Osteoblast (primary cell): Measurements from ENCODE around the gene DYSF. TPM values are rescaled to one million over a fixed set of nuclear protein-coding genes. Genes with fewer than 3 reads are reported as not detected.

Experiments
- DNase-seq: peaks from one replicate; pipeline ENCODE4 v3.0.0; 2011; ENCODE audit warnings: low spot score, mixed read lengths; ENCODE audit not compliant: insufficient read length; ENCODE audit errors: missing footprints
- H2AFZ ChIP-seq: 2 replicates; pipeline ENCODE4 v1.6.0; 2011; ENCODE audit warnings: mild to moderate bottlenecking, low read length
- H3K27ac ChIP-seq: 2 replicates; pipeline ENCODE4 v1.5.1; 2011; ENCODE audit warnings: mild to moderate bottlenecking, low read depth, low read length, moderate library complexity
- H3K27me3 ChIP-seq: 2 replicates; pipeline ENCODE4 v1.6.0; 2012; ENCODE audit warnings: mild to moderate bottlenecking, control low read depth, inconsistent platforms, low read length, moderate library complexity; ENCODE audit not compliant: insufficient read depth
- H3K36me3 ChIP-seq: 2 replicates; pipeline ENCODE4 v1.5.1; 2011; ENCODE audit warnings: mild to moderate bottlenecking, low read length, control low read depth, moderate library complexity; ENCODE audit not compliant: insufficient read depth
- H3K4me1 ChIP-seq: 2 replicates; pipeline ENCODE4 v1.5.1; 2011; ENCODE audit warnings: mild to moderate bottlenecking, low read length, control low read depth, moderate library complexity; ENCODE audit not compliant: insufficient read depth
- H3K4me2 ChIP-seq: 2 replicates; pipeline ENCODE4 v1.6.0; 2011; ENCODE audit warnings: mild to moderate bottlenecking, low read length; ENCODE audit not compliant: insufficient read depth
- H3K4me3 ChIP-seq: fragments of 200-600 bp; sonication (generic); 3 replicates; pipeline ENCODE4 v1.5.1; 2012; ENCODE audit warnings: mild to moderate bottlenecking, low read length, inconsistent platforms; ENCODE audit not compliant: insufficient read depth
- H3K79me2 ChIP-seq: 2 replicates; pipeline ENCODE4 v1.6.0; 2012; ENCODE audit warnings: mild to moderate bottlenecking, low read length, control low read depth, inconsistent platforms; ENCODE audit not compliant: insufficient read depth
- H3K9me3 ChIP-seq: 2 replicates; pipeline ENCODE4 v1.5.1; 2011; ENCODE audit warnings: low read depth, low read length, control low read depth
- H4K20me1 ChIP-seq: 2 replicates; pipeline ENCODE4 v1.6.0; 2012; ENCODE audit warnings: mild to moderate bottlenecking, low read length, control low read depth; ENCODE audit not compliant: insufficient read depth
- CTCF ChIP-seq: IDR thresholded peaks from 2 replicates; pipeline ENCODE4 v1.5.1; 2011; ENCODE audit warnings: mild to moderate bottlenecking, low read depth, low read length, moderate library complexity; ENCODE audit errors: extremely low read depth
- total RNA-seq: library from RNA; depleted of rRNA; stranded (reverse); fragments of >200 nt; gene quantifications from 2 replicates; pipeline ENCODE4 v1.2.3, GENCODE V29; 2012

Gene DYSF
- total RNA-seq, 1 donor: 4.3 TPM

DNA sequence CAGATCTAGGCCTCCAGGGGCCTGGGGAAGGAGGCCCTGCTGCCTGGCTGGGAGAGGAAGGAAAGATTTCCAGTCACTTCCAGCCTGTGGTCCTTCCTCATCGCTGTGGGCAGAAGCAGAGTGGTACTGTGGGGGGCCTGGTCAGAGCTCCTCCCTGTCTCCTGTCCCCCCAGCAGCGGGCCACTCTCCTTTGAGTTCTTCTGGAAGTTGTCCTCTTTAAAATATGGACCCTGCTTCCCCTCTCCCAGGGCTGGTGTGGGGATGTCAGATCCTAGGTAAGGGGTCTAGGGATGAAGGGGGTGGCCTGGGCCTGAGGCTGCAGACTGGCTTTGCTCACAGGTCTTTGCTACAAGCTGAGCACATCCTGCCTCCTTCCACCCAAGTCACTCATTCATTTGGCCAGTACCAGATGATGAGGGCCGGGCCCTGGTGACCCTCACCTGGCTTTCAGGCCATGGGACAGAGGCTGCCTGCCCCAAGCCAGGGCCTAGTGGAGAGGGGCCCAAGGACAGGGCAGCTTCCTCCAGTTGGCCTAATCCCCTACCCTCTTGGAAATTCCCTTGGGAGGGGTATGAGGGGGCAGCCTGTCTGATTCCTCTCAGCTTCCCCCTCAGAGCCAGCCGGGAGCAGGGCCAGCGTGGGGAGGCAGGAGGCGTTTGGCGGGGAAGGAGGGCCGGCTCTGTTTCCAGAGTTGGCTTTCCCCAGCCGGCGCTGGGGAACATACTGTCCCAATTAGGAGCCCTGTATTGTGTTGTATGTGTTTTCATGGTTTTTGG is 231.9 kb downstream of the DYSF start:
- H4K20me1 ChIP-seq: no peaks in the 10 kb centered on the region
- no peak overlapping the region for H3K4me2 ChIP-seq
- no peaks in the 10 kb centered on the region for H3K4me1 ChIP-seq
- no peak overlapping the region for H3K27ac ChIP-seq
- H3K36me3 ChIP-seq: no peaks in the 10 kb centered on the region
- no peak for TF ChIP-seq CTCF
- no peak overlapping the region for H3K4me3 ChIP-seq
- no peak overlapping the region for H2AFZ ChIP-seq
- H3K79me2 ChIP-seq: no peaks in the 10 kb centered on the region
- DNase-seq: no peak
- peaks cover 22% of the 10 kb centered on the region for H3K27me3 ChIP-seq
- H3K9me3 ChIP-seq: no peaks in the 10 kb centered on the region

DNA sequence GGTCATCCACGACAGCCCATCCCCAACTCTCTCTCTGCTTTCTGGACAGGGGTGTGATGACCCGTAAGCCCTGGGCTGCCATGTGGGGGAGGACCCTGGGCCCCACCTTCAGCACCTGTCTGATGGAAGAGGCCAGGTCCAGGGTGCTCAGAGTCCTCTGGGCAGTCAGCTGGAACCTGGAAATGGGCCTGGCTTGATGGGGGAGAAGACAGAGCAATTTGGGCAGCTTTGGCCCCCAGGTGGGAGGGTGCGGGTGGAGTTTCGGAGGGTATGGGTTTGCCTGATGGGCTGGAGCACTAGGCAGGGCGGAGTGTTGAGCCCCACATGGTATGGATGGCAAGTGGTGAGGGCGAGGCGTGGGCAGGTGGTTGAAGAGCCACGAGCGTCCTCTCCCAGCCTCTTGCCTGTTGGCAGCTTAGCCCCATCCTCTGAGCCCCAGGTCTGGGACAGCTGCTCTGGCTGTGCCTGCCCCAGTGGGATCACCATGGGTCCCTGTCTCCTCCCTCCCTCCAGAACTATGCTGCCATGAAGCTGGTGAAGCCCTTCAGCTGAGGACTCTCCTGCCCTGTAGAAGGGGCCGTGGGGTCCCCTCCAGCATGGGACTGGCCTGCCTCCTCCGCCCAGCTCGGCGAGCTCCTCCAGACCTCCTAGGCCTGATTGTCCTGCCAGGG is 232.7 kb downstream of the DYSF start:
- no peak overlapping the region for H2AFZ ChIP-seq
- no peak overlapping the region for H3K4me2 ChIP-seq
- peaks cover 16% of the 10 kb centered on the region for H3K27me3 ChIP-seq
- no peak overlapping the region for H3K4me3 ChIP-seq
- no peak for TF ChIP-seq CTCF
- H3K79me2 ChIP-seq: no peaks in the 10 kb centered on the region
- H4K20me1 ChIP-seq: no peaks in the 10 kb centered on the region
- DNase-seq: peak; percentile 60
- H3K4me1 ChIP-seq: no peaks in the 10 kb centered on the region
- no peaks in the 10 kb centered on the region for H3K36me3 ChIP-seq
- H3K27ac ChIP-seq: no peak overlapping the region
- H3K9me3 ChIP-seq: no peaks in the 10 kb centered on the region

DNA sequence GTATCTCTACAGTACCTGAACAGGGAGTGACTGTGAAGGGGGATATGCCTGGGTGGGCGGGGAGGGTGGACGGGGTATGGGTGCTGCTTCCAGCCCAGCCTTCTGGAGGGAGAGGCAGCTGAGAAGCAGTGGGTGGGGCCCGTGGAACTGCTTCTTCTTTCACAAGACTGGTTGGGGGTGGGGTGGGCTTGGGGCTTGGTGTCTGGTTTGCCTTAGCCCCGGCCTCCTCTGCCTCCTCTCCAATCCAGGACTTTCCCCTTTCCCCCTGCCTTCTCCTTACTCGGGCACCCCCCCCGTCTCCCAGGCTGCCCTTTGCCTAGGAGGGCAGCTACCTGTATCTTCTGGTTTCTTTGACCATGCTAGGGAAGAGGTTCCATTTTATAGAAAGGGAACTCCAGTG is 233.4 kb downstream of the DYSF start:
- no peaks in the 10 kb centered on the region for H3K36me3 ChIP-seq
- no peak overlapping the region for H2AFZ ChIP-seq
- H3K4me1 ChIP-seq: no peaks in the 10 kb centered on the region
- peak; percentile 43 for DNase-seq
- no peak overlapping the region for H3K4me2 ChIP-seq
- peaks cover 17% of the 10 kb centered on the region for H3K27me3 ChIP-seq
- no peaks in the 10 kb centered on the region for H3K9me3 ChIP-seq
- TF ChIP-seq CTCF: no peak
- H4K20me1 ChIP-seq: no peaks in the 10 kb centered on the region
- H3K27ac ChIP-seq: no peak overlapping the region
- H3K79me2 ChIP-seq: no peaks in the 10 kb centered on the region
- H3K4me3 ChIP-seq: no peak overlapping the region

DNA sequence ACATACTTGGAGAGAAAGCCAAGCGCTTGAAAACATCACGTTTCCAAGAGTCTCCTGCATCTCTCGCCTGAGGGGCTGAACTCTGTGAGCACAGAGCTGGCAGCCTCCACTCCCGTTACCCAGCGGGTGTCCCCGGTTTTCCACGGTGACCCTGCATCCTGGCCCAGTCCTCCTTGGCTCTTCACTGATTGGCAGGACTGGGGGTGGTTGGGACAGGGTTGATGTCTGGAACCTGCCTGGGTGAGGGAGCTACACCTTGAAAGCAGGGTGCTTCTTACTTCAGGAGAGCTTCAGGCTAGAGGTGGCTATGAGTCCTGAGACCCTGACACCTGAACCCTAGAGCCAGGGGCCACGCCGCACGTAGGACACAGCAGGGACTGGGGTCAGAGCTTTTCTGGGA is 234.1 kb downstream of the DYSF start:
- H3K79me2 ChIP-seq: no peaks in the 10 kb centered on the region
- H3K27ac ChIP-seq: no peak overlapping the region
- no peaks in the 10 kb centered on the region for H3K36me3 ChIP-seq
- no peak for DNase-seq
- no peak overlapping the region for H3K4me3 ChIP-seq
- no peak overlapping the region for H3K4me2 ChIP-seq
- H3K4me1 ChIP-seq: no peaks in the 10 kb centered on the region
- no peak for TF ChIP-seq CTCF
- no peak overlapping the region for H2AFZ ChIP-seq
- no peaks in the 10 kb centered on the region for H4K20me1 ChIP-seq
- H3K27me3 ChIP-seq: peaks cover 23% of the 10 kb centered on the region
- no peaks in the 10 kb centered on the region for H3K9me3 ChIP-seq
